SK-N-SH treated with all-trans-retinoic acid at 6 μM for 48 hours (cell line): ENCODE measurements around the gene CNPY1.

Experiments
- ATAC-seq: fragments of 200-7000 bp; cut with Tn5 transposase; 3 replicates; pipeline ENCODE4 v1.9.1; 2020; ENCODE audit warnings: mild to moderate bottlenecking, moderate library complexity
- ARNTL ChIP-seq: fragments of 450-650 bp; formaldehyde crosslinking; IDR thresholded peaks from 2 replicates; pipeline ENCODE4 v1.5.0; 2020; ENCODE audit warnings: low read depth, mild to moderate bottlenecking, moderate library complexity, borderline replicate concordance
- BACH2 ChIP-seq: fragments of 250-450 bp; sonication (Bioruptor Pico); IDR thresholded peaks from 2 replicates; pipeline ENCODE4 v1.9.0; 2021; ENCODE audit warnings: mild to moderate bottlenecking, borderline replicate concordance
- CSDC2 ChIP-seq: fragments of 250-450 bp; sonication (Bioruptor Pico); IDR thresholded peaks from 2 replicates; pipeline ENCODE4 v1.5.0; 2020; ENCODE audit warnings: mild to moderate bottlenecking, moderate library complexity
- CSRNP3 ChIP-seq: fragments of 250-450 bp; sonication (Bioruptor Pico); IDR thresholded peaks from 2 replicates; pipeline ENCODE4 v1.5.1; 2021; ENCODE audit warnings: mild to moderate bottlenecking, moderate library complexity
- ESRRG ChIP-seq: fragments of 250-450 bp; sonication (Bioruptor Pico); IDR thresholded peaks from 2 replicates; pipeline ENCODE4 v1.6.1; 2021; ENCODE audit warnings: mild to moderate bottlenecking
- GLIS3 ChIP-seq: fragments of 250-450 bp; sonication (Bioruptor Pico); IDR thresholded peaks from 2 replicates; pipeline ENCODE4 v1.5.0; 2020; ENCODE audit warnings: mild to moderate bottlenecking, moderate library complexity
- ISL1 ChIP-seq: fragments of 250-450 bp; sonication (Bioruptor Pico); IDR thresholded peaks from 2 replicates; pipeline ENCODE4 v2.1.2; 2022; ENCODE audit warnings: mild to moderate bottlenecking, moderate library complexity
- OSR1 ChIP-seq: fragments of 250-450 bp; sonication (Bioruptor Pico); IDR thresholded peaks from 2 replicates; pipeline ENCODE4 v1.8.0; 2022; ENCODE audit warnings: moderate library complexity, mild to moderate bottlenecking, inconsistent platforms
- SNAI2 ChIP-seq: fragments of 250-450 bp; sonication (Bioruptor Pico); IDR thresholded peaks from 2 replicates; pipeline ENCODE4 v1.5.0; 2020; ENCODE audit warnings: mild to moderate bottlenecking, moderate library complexity
- TCF4 ChIP-seq: fragments of 250-450 bp; sonication (Bioruptor Pico); IDR thresholded peaks from 2 replicates; pipeline ENCODE4 v1.8.0; 2021; ENCODE audit warnings: mild to moderate bottlenecking, moderate library complexity, borderline replicate concordance
- TOX ChIP-seq: fragments of 250-450 bp; sonication (Bioruptor Pico); IDR thresholded peaks from 2 replicates; pipeline ENCODE4 v1.8.0; 2021; ENCODE audit warnings: mild to moderate bottlenecking, moderate library complexity, borderline replicate concordance
- ZC3H10 ChIP-seq: fragments of 250-450 bp; sonication (Bioruptor Pico); IDR thresholded peaks from 2 replicates; pipeline ENCODE4 v1.5.1; 2021; ENCODE audit warnings: mild to moderate bottlenecking, moderate library complexity
- ZFP3 ChIP-seq: fragments of 250-450 bp; sonication (Bioruptor Pico); IDR thresholded peaks from 2 replicates; pipeline ENCODE4 v1.5.0; 2020; ENCODE audit warnings: mild to moderate bottlenecking, moderate library complexity
- ZNF565 ChIP-seq: fragments of 450-650 bp; formaldehyde crosslinking; conservative IDR thresholded peaks from 2 replicates; pipeline ENCODE4 v1.5.0; 2020; ENCODE audit warnings: low read depth, mild to moderate bottlenecking, moderate library complexity
- ZNF70 ChIP-seq: fragments of 450-650 bp; formaldehyde crosslinking; IDR thresholded peaks from 2 replicates; pipeline ENCODE4 v1.5.0; 2020; ENCODE audit warnings: mild to moderate bottlenecking, moderate library complexity
- ZNF8 ChIP-seq: fragments of 450-650 bp; formaldehyde crosslinking; IDR thresholded peaks from 2 replicates; pipeline ENCODE4 v1.5.0; 2020; ENCODE audit warnings: mild to moderate bottlenecking, moderate library complexity
- TF ChIP-seq, protein P1 (sequence below): fragments of 250-450 bp; sonication (Bioruptor Pico); IDR thresholded peaks from 2 replicates; pipeline ENCODE4 v1.8.0; 2020; ENCODE audit warnings: mild to moderate bottlenecking, moderate library complexity, borderline replicate concordance
- TF ChIP-seq, protein P2 (sequence below): fragments of 250-450 bp; sonication (Bioruptor Pico); IDR thresholded peaks from 2 replicates; pipeline ENCODE4 v1.8.0; 2021; ENCODE audit warnings: low read depth, mild to moderate bottlenecking, moderate library complexity, borderline replicate concordance
- TF ChIP-seq, protein P3 (sequence below): fragments of 250-450 bp; sonication (Bioruptor Pico); IDR thresholded peaks from 2 replicates; pipeline ENCODE4 v1.5.1; 2020; ENCODE audit warnings: low read depth, mild to moderate bottlenecking, moderate library complexity
- TF ChIP-seq, protein P4 (sequence below): fragments of 250-450 bp; sonication (Bioruptor Pico); IDR thresholded peaks from 2 replicates; pipeline ENCODE4 v1.5.0; 2020; ENCODE audit warnings: mild to moderate bottlenecking, moderate library complexity

The CNPY1 gene

DNA sequence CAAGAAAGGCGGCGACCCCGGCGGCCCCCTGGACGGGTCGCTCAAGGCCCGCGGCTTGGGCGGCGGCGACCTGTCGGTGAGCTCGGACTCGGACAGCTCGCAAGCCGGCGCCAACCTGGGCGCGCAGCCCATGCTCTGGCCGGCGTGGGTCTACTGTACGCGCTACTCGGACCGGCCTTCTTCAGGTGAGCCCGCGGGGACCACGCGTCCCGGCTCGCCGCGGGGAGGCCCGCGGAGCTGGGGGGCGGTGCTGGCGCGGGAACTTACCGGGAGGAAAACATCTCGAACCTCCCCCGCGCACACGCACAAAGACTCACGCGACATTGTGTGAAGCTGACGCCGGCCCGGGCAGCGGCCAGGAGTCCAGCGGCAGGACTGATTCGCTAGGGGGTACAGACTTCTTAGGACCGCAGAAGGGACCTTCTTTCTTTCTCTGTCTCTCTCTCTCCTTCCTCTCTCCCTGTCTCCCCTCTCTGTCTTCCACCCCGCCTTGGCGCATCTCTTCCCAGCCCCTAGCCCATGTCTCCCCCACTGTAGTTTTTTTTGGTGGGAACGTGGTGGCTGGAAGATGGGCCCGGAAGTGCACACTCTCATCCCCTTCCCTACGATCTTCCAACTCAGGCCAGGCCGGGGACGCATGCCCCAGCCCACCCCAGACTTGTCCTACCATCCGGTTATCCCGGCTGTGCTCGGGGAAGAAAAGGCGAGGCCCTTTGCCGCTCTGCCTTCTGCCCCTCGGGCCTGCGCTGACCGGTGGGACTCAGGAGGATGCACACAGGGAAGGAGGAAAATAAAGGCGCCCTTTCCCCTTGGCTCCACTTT lies 87.3 kb downstream of the CNPY1 start:
- TF ChIP-seq BACH2 (no peak), ZNF565 (CRISPR knock-in tag) (no peak), TCF4 (CRISPR knock-in tag) (no peak), ZNF70 (no peak), SNAI2 (CRISPR knock-in tag) (no peak), TOX (CRISPR knock-in tag) (no peak), ISL1 (CRISPR knock-in tag) (no peak), OSR1 (CRISPR knock-in tag) (no peak), ARNTL (no peak)
- TF ChIP-seq, protein P1, sequence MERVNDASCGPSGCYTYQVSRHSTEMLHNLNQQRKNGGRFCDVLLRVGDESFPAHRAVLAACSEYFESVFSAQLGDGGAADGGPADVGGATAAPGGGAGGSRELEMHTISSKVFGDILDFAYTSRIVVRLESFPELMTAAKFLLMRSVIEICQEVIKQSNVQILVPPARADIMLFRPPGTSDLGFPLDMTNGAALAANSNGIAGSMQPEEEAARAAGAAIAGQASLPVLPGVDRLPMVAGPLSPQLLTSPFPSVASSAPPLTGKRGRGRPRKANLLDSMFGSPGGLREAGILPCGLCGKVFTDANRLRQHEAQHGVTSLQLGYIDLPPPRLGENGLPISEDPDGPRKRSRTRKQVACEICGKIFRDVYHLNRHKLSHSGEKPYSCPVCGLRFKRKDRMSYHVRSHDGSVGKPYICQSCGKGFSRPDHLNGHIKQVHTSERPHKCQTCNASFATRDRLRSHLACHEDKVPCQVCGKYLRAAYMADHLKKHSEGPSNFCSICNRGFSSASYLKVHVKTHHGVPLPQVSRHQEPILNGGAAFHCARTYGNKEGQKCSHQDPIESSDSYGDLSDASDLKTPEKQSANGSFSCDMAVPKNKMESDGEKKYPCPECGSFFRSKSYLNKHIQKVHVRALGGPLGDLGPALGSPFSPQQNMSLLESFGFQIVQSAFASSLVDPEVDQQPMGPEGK (CRISPR knock-in tag), result no peak
- TF ChIP-seq, protein P2, sequence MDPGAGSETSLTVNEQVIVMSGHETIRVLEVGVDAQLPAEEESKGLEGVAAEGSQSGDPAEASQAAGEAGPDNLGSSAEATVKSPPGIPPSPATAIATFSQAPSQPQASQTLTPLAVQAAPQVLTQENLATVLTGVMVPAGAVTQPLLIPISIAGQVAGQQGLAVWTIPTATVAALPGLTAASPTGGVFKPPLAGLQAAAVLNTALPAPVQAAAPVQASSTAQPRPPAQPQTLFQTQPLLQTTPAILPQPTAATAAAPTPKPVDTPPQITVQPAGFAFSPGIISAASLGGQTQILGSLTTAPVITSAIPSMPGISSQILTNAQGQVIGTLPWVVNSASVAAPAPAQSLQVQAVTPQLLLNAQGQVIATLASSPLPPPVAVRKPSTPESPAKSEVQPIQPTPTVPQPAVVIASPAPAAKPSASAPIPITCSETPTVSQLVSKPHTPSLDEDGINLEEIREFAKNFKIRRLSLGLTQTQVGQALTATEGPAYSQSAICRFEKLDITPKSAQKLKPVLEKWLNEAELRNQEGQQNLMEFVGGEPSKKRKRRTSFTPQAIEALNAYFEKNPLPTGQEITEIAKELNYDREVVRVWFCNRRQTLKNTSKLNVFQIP (CRISPR knock-in tag), result no peak
- TF ChIP-seq, protein P3, sequence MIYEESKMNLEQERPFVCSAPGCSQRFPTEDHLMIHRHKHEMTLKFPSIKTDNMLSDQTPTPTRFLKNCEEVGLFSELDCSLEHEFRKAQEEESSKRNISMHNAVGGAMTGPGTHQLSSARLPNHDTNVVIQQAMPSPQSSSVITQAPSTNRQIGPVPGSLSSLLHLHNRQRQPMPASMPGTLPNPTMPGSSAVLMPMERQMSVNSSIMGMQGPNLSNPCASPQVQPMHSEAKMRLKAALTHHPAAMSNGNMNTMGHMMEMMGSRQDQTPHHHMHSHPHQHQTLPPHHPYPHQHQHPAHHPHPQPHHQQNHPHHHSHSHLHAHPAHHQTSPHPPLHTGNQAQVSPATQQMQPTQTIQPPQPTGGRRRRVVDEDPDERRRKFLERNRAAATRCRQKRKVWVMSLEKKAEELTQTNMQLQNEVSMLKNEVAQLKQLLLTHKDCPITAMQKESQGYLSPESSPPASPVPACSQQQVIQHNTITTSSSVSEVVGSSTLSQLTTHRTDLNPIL, result no peak
- no peak for ATAC-seq

GRCh38 chr7:155458111-155458877 lies 88.1 kb downstream of the CNPY1 start, which contains the start of gene EN2:
Gene EN2, plus strand, starts transcription at chr7:155458129. Its CDS starts 249 bp downstream, at chr7:155458378.
- no peak for ATAC-seq
- TF ChIP-seq BACH2 (no peak), TOX (CRISPR knock-in tag) (no peak), GLIS3 (CRISPR knock-in tag) (no peak), ESRRG (CRISPR knock-in tag) (no peak), ARNTL (no peak), ZFP3 (no peak), CSRNP3 (no peak), ZNF70 (no peak), TCF4 (CRISPR knock-in tag) (no peak), ZC3H10 (CRISPR knock-in tag) (no peak), SNAI2 (CRISPR knock-in tag) (no peak), ZNF565 (CRISPR knock-in tag) (no peak), ISL1 (CRISPR knock-in tag) (no peak), CSDC2 (CRISPR knock-in tag) (no peak), ZNF8 (CRISPR knock-in tag) (no peak)
- TF ChIP-seq, protein P4, sequence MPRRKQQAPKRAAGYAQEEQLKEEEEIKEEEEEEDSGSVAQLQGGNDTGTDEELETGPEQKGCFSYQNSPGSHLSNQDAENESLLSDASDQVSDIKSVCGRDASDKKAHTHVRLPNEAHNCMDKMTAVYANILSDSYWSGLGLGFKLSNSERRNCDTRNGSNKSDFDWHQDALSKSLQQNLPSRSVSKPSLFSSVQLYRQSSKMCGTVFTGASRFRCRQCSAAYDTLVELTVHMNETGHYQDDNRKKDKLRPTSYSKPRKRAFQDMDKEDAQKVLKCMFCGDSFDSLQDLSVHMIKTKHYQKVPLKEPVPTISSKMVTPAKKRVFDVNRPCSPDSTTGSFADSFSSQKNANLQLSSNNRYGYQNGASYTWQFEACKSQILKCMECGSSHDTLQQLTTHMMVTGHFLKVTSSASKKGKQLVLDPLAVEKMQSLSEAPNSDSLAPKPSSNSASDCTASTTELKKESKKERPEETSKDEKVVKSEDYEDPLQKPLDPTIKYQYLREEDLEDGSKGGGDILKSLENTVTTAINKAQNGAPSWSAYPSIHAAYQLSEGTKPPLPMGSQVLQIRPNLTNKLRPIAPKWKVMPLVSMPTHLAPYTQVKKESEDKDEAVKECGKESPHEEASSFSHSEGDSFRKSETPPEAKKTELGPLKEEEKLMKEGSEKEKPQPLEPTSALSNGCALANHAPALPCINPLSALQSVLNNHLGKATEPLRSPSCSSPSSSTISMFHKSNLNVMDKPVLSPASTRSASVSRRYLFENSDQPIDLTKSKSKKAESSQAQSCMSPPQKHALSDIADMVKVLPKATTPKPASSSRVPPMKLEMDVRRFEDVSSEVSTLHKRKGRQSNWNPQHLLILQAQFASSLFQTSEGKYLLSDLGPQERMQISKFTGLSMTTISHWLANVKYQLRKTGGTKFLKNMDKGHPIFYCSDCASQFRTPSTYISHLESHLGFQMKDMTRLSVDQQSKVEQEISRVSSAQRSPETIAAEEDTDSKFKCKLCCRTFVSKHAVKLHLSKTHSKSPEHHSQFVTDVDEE (CRISPR knock-in tag), result no peak
- TF ChIP-seq, protein P2 (CRISPR knock-in tag), result no peak
- TF ChIP-seq, protein P3, result no peak
- TF ChIP-seq, protein P1 (CRISPR knock-in tag), result no peak
- TF ChIP-seq, all 23 proteins: peak for 0
